GM21367 (cell line): ENCODE results near the gene KAZALD1.

Experiments used
- ATAC-seq: cut with Tn5 transposase; IDR thresholded peaks from one replicate; pipeline ENCODE4 v1.9.1; 2021; ENCODE audit not compliant: unreplicated experiment

Gene KAZALD1

GRCh38 chr10:101061624-101062231 is at the start of gene KAZALD1:
Gene KAZALD1, plus strand, starts transcription at chr10:101061989. Its CDS starts 604 bp downstream, at chr10:101062593.
- ATAC-seq: peak; percentile 1

GRCh38 chr10:101012525-101013364 is 49.0 kb upstream of the KAZALD1 start:
- ATAC-seq: peak; percentile 76

GRCh38 chr10:101013365-101013825 is 48.4 kb upstream of the KAZALD1 start:
- no peak for ATAC-seq

- no peak for ATAC-seq
These were observed 47.4 kb upstream of the KAZALD1 start for GRCh38 chr10:101014230-101014884.

GRCh38 chr10:101014966-101015581 is 46.7 kb upstream of the KAZALD1 start:
- ATAC-seq: no peak

GRCh38 chr10:101015582-101015973 is 46.2 kb upstream of the KAZALD1 start:
- ATAC-seq: no peak

- ATAC-seq: no peak
These were observed 45.0 kb upstream of the KAZALD1 start for GRCh38 chr10:101016814-101017213.

- ATAC-seq: no peak
These were observed 43.6 kb upstream of the KAZALD1 start for GRCh38 chr10:101018118-101018599.

GRCh38 chr10:101018600-101019439 is 43.0 kb upstream of the KAZALD1 start:
- ATAC-seq: no peak

- ATAC-seq: no peak
These were observed 42.4 kb upstream of the KAZALD1 start for GRCh38 chr10:101019440-101019703.

- ATAC-seq: no peak
These were observed 41.2 kb upstream of the KAZALD1 start for GRCh38 chr10:101020427-101021075.

- ATAC-seq: no peak
These were observed 40.5 kb upstream of the KAZALD1 start for GRCh38 chr10:101021239-101021638.

- no peak for ATAC-seq
These were observed 40.0 kb upstream of the KAZALD1 start for GRCh38 chr10:101021692-101022251.

- no peak for ATAC-seq
These were observed 38.7 kb upstream of the KAZALD1 start for GRCh38 chr10:101022967-101023705.

GRCh38 chr10:101027106-101027720 is 34.6 kb upstream of the KAZALD1 start:
- ATAC-seq: no peak

- no peak for ATAC-seq
These were observed 33.1 kb upstream of the KAZALD1 start for GRCh38 chr10:101028446-101029337.

GRCh38 chr10:101029520-101030295 is 32.1 kb upstream of the KAZALD1 start:
- no peak for ATAC-seq
